ENCODE results near the gene ULBP3.
"Not testable (repeated sequence)": the region's sequence is repeated elsewhere in the genome, so short reads cannot be mapped to it uniquely, and the experiment has no call there.

ULBP3 gene

GRCh38 chr6:150074396-150075033 is 5.6 kb upstream of the ULBP3 start:
- not testable (repeated sequence) for H4K12ac ChIP-seq (ENCODE audit: low read depth, low read length); H4K8ac ChIP-seq (ENCODE audit: low read depth, low read length); H3K27me3 ChIP-seq (ENCODE audit: insufficient read depth, low read length); H3K4me1 ChIP-seq (ENCODE audit: control insufficient read depth in 1 of 2, insufficient read depth in 2 of 2, low read length in 2 of 2); H2BK120ac ChIP-seq (ENCODE audit: insufficient read depth, low read length, poor library complexity); H2BK12ac ChIP-seq (ENCODE audit: low read length); H3K14ac ChIP-seq (ENCODE audit: low read length); H2BK5ac ChIP-seq (ENCODE audit: low read depth, low read length, poor library complexity); H3K79me1 ChIP-seq (ENCODE audit: low read length); H3K9me3 ChIP-seq (ENCODE audit: insufficient read depth, low read depth, low read length); H3K4ac ChIP-seq (ENCODE audit: low read depth, low read length); H4K91ac ChIP-seq (ENCODE audit: low read depth, low read length); H3K23ac ChIP-seq (ENCODE audit: low read length); H3K79me2 ChIP-seq (ENCODE audit: control insufficient read depth, insufficient read depth, low read length, poor library complexity); H2AFZ ChIP-seq (ENCODE audit: insufficient read depth, low read length, poor library complexity); H3K18ac ChIP-seq (ENCODE audit: low read length); DNase-seq; H3K27ac ChIP-seq (ENCODE audit: low read depth, low read length); H3K9ac ChIP-seq (ENCODE audit: low read length); H3K4me3 ChIP-seq (ENCODE audit: low read depth, low read length); H3K36me3 ChIP-seq (ENCODE audit: control insufficient read depth in 1 of 2, insufficient read depth in 2 of 2, low read length in 2 of 2); H3K4me2 ChIP-seq (ENCODE audit: low read length); H2AK5ac ChIP-seq (ENCODE audit: low read length)
- WGBS (ENCODE audit: extremely low coverage, insufficient coverage, insufficient read length) = no CpG with 5 or more reads among the region's 4 CpGs

GRCh38 chr6:150072201-150072600 is 3.3 kb upstream of the ULBP3 start:
- no peak overlapping the region for H3K18ac ChIP-seq (ENCODE audit: low read length)
- DNase-seq = peak; percentile 88 to 94
- no peaks in the 10 kb centered on the region for H3K36me3 ChIP-seq (ENCODE audit: control insufficient read depth in 1 of 2, insufficient read depth in 2 of 2, low read length in 2 of 2)
- H3K4me3 ChIP-seq (ENCODE audit: low read depth, low read length) = no peak overlapping the region
- peaks cover 5 to 8% of the 10 kb centered on the region in 2 experiments for H3K4me1 ChIP-seq (ENCODE audit: control insufficient read depth in 1 of 2, insufficient read depth in 2 of 2, low read length in 2 of 2)
- H4K12ac ChIP-seq (ENCODE audit: low read depth, low read length) = no peak overlapping the region
- no peak overlapping the region for H2AFZ ChIP-seq (ENCODE audit: insufficient read depth, low read length, poor library complexity)
- H3K27me3 ChIP-seq (ENCODE audit: insufficient read depth, low read length) = no peaks in the 10 kb centered on the region
- H3K4ac ChIP-seq (ENCODE audit: low read depth, low read length) = no peak overlapping the region
- H3K9ac ChIP-seq (ENCODE audit: low read length) = no peak overlapping the region
- no peak overlapping the region for H2BK5ac ChIP-seq (ENCODE audit: low read depth, low read length, poor library complexity)
- H3K23ac ChIP-seq (ENCODE audit: low read length) = no peak overlapping the region
- H3K27ac ChIP-seq (ENCODE audit: low read depth, low read length) = no peak overlapping the region
- no peak overlapping the region for H2BK120ac ChIP-seq (ENCODE audit: insufficient read depth, low read length, poor library complexity)
- H3K79me2 ChIP-seq (ENCODE audit: control insufficient read depth, insufficient read depth, low read length, poor library complexity) = no peaks in the 10 kb centered on the region
- no CpG with 5 or more reads among the region's 8 CpGs for WGBS (ENCODE audit: extremely low coverage, insufficient coverage, insufficient read length)
- H2BK12ac ChIP-seq (ENCODE audit: low read length) = no peak overlapping the region
- H3K4me2 ChIP-seq (ENCODE audit: low read length) = no peak overlapping the region
- H3K79me1 ChIP-seq (ENCODE audit: low read length) = no peaks in the 10 kb centered on the region
- no peak overlapping the region for H2AK5ac ChIP-seq (ENCODE audit: low read length)
- H4K8ac ChIP-seq (ENCODE audit: low read depth, low read length) = no peak overlapping the region
- no peak overlapping the region for H3K14ac ChIP-seq (ENCODE audit: low read length)
- no peaks in the 10 kb centered on the region for H3K9me3 ChIP-seq (ENCODE audit: insufficient read depth, low read depth, low read length)
- no peak overlapping the region for H4K91ac ChIP-seq (ENCODE audit: low read depth, low read length)

- no peaks in the 10 kb centered on the region for H3K27me3 ChIP-seq (ENCODE audit: insufficient read depth, low read length)
- no peak overlapping the region for H2AFZ ChIP-seq (ENCODE audit: insufficient read depth, low read length, poor library complexity)
Measured at GRCh38 chr6:150070236-150070818, 1.4 kb upstream of the ULBP3 start.

GRCh38 chr6:150069706-150070105 is 785 bp upstream of the ULBP3 start:
- Histone ChIP-seq H3K27ac (ENCODE audit: low read depth, low read length) (no peak overlapping the region), H2BK5ac (ENCODE audit: low read depth, low read length, poor library complexity) (no peak overlapping the region), H3K9ac (ENCODE audit: low read length) (no peak overlapping the region), H3K4me1 (ENCODE audit: control insufficient read depth in 1 of 2, insufficient read depth in 2 of 2, low read length in 2 of 2) (peaks cover 5 to 8% of the 10 kb centered on the region in 2 experiments), H3K18ac (ENCODE audit: low read length) (no peak overlapping the region), H3K36me3 (ENCODE audit: control insufficient read depth in 1 of 2, insufficient read depth in 2 of 2, low read length in 2 of 2) (no peaks in the 10 kb centered on the region), H3K4me2 (ENCODE audit: low read length) (no peak overlapping the region), H3K4me3 (ENCODE audit: low read depth, low read length) (no peak overlapping the region), H2BK12ac (ENCODE audit: low read length) (no peak overlapping the region), H2AFZ (ENCODE audit: insufficient read depth, low read length, poor library complexity) (no peak overlapping the region), H3K79me2 (ENCODE audit: control insufficient read depth, insufficient read depth, low read length, poor library complexity) (no peaks in the 10 kb centered on the region), H3K14ac (ENCODE audit: low read length) (no peak overlapping the region), H2BK120ac (ENCODE audit: insufficient read depth, low read length, poor library complexity) (no peak overlapping the region), H3K79me1 (ENCODE audit: low read length) (no peaks in the 10 kb centered on the region), H2AK5ac (ENCODE audit: low read length) (no peak overlapping the region), H4K8ac (ENCODE audit: low read depth, low read length) (no peak overlapping the region), H3K4ac (ENCODE audit: low read depth, low read length) (no peak overlapping the region), H4K91ac (ENCODE audit: low read depth, low read length) (no peak overlapping the region), H3K23ac (ENCODE audit: low read length) (no peak overlapping the region), H4K12ac (ENCODE audit: low read depth, low read length) (no peak overlapping the region), H3K27me3 (ENCODE audit: insufficient read depth, low read length) (no peaks in the 10 kb centered on the region), H3K9me3 (ENCODE audit: insufficient read depth, low read depth, low read length) (peaks cover under 1% of the 10 kb centered on the region)
- no peak for DNase-seq
- WGBS (ENCODE audit: extremely low coverage, insufficient coverage, insufficient read length) = no CpG with 5 or more reads among the region's 11 CpGs

More at GRCh38 chr6:150070236-150070818, 1.4 kb upstream of the ULBP3 start:
- no peak overlapping the region for H2BK12ac ChIP-seq (ENCODE audit: low read length)
- H3K18ac ChIP-seq (ENCODE audit: low read length) = no peak overlapping the region
- H4K91ac ChIP-seq (ENCODE audit: low read depth, low read length) = no peak overlapping the region
- no peaks in the 10 kb centered on the region for H3K9me3 ChIP-seq (ENCODE audit: insufficient read depth, low read depth, low read length)
- no peak overlapping the region for H4K12ac ChIP-seq (ENCODE audit: low read depth, low read length)
- WGBS (ENCODE audit: extremely low coverage, insufficient coverage, insufficient read length) = no CpG with 5 or more reads among the region's 3 CpGs
- H3K36me3 ChIP-seq (ENCODE audit: control insufficient read depth in 1 of 2, insufficient read depth in 2 of 2, low read length in 2 of 2) = no peaks in the 10 kb centered on the region
- no peak overlapping the region for H3K4me3 ChIP-seq (ENCODE audit: low read depth, low read length)
- H3K4me1 ChIP-seq (ENCODE audit: control insufficient read depth in 1 of 2, insufficient read depth in 2 of 2, low read length in 2 of 2) = peaks cover 5 to 8% of the 10 kb centered on the region in 2 experiments
- H2BK5ac ChIP-seq (ENCODE audit: low read depth, low read length, poor library complexity) = no peak overlapping the region
- no peak overlapping the region for H4K8ac ChIP-seq (ENCODE audit: low read depth, low read length)
- no peaks in the 10 kb centered on the region for H3K79me1 ChIP-seq (ENCODE audit: low read length)
- no peak overlapping the region for H3K14ac ChIP-seq (ENCODE audit: low read length)
- no peak overlapping the region for H3K4ac ChIP-seq (ENCODE audit: low read depth, low read length)
- H2AK5ac ChIP-seq (ENCODE audit: low read length) = no peak overlapping the region
- no peak overlapping the region for H3K27ac ChIP-seq (ENCODE audit: low read depth, low read length)
- no peak overlapping the region for H3K23ac ChIP-seq (ENCODE audit: low read length)
- no peak overlapping the region for H2BK120ac ChIP-seq (ENCODE audit: insufficient read depth, low read length, poor library complexity)
- no peak for DNase-seq
- H3K4me2 ChIP-seq (ENCODE audit: low read length) = no peak overlapping the region
- H3K79me2 ChIP-seq (ENCODE audit: control insufficient read depth, insufficient read depth, low read length, poor library complexity) = no peaks in the 10 kb centered on the region
- no peak overlapping the region for H3K9ac ChIP-seq (ENCODE audit: low read length)
